NCI-H2029 treated with DMSO at 0.1 percent for 48 hours (cell line): ENCODE measurements around the gene GABRA4.
A peak's percentile ranks its signal among the peaks of the same experiment; 100 is the strongest.

Experiments
- DNase-seq: peaks from one replicate; lab custom pipeline; 2025; lab: John Stamatoyannopoulos, UW

The GABRA4 gene

GRCh38 chr4:46927201-46927600 lies 66.2 kb downstream of the GABRA4 start:
- DNase-seq: no peak

GRCh38 chr4:46924789-46925529 lies 68.4 kb downstream of the GABRA4 start:
- DNase-seq: no peak

GRCh38 chr4:46922205-46922604 lies 71.2 kb downstream of the GABRA4 start:
- no peak for DNase-seq

GRCh38 chr4:46909078-46909477 lies 84.3 kb downstream of the GABRA4 start, which contains the start of gene COX7B2:
Gene COX7B2, minus strand, starts transcription at chr4:46909245. Its CDS starts 174,053 bp downstream, at chr4:46735192.
- DNase-seq: peak; percentile 14

GRCh38 chr4:46908148-46908547 lies 85.2 kb downstream of the GABRA4 start:
- DNase-seq: no peak

- DNase-seq: no peak
Observed at GRCh38 chr4:46900082-46900481, 93.3 kb downstream of the GABRA4 start.

GRCh38 chr4:46894826-46895225 lies 98.6 kb downstream of the GABRA4 start:
- no peak for DNase-seq

- DNase-seq: no peak
Observed at GRCh38 chr4:46890056-46890455, 103.3 kb downstream of the GABRA4 start.

- no peak for DNase-seq
Observed at GRCh38 chr4:46889410-46889809, 104.0 kb downstream of the GABRA4 start.

GRCh38 chr4:46886711-46887110 lies 106.7 kb downstream of the GABRA4 start:
- DNase-seq: no peak

GRCh38 chr4:46878641-46879040 lies 114.7 kb downstream of the GABRA4 start:
- no peak for DNase-seq

- DNase-seq: no peak
Observed at GRCh38 chr4:46874811-46875210, 118.6 kb downstream of the GABRA4 start.

GRCh38 chr4:46870411-46870810 lies 123.0 kb downstream of the GABRA4 start:
- DNase-seq: no peak
